HG03175 (cell line): Measurements from ENCODE around the gene AGAP1.

ENCODE experiments used
- ATAC-seq: cut with Tn5 transposase; IDR thresholded peaks from one replicate; pipeline ENCODE4 v1.9.1; 2021; ENCODE audit warnings: mild to moderate bottlenecking, moderate library complexity; ENCODE audit not compliant: unreplicated experiment

The AGAP1 gene

GRCh38 chr2:236171680-236172254, 677.9 kb downstream of the AGAP1 start:
- no peak for ATAC-seq

GRCh38 chr2:236172255-236173035, 678.6 kb downstream of the AGAP1 start:
- ATAC-seq = no peak

- no peak for ATAC-seq
These were observed 679.3 kb downstream of the AGAP1 start for GRCh38 chr2:236173036-236173728.

- no peak for ATAC-seq
These were observed 680.1 kb downstream of the AGAP1 start for GRCh38 chr2:236173729-236174607.

GRCh38 chr2:236175548-236176150, 681.8 kb downstream of the AGAP1 start:
- ATAC-seq = no peak

- no peak for ATAC-seq
These were observed 682.6 kb downstream of the AGAP1 start for GRCh38 chr2:236176417-236176816.

- no peak for ATAC-seq
These were observed 683.1 kb downstream of the AGAP1 start for GRCh38 chr2:236176951-236177350.

- ATAC-seq = no peak
These were observed 683.7 kb downstream of the AGAP1 start for GRCh38 chr2:236177604-236177966.

GRCh38 chr2:236177967-236178889, 684.4 kb downstream of the AGAP1 start:
- ATAC-seq = no peak

- ATAC-seq = no peak
These were observed 685.0 kb downstream of the AGAP1 start for GRCh38 chr2:236178890-236179235.

- ATAC-seq = no peak
These were observed 685.6 kb downstream of the AGAP1 start for GRCh38 chr2:236179236-236180075.

- ATAC-seq = no peak
These were observed 686.4 kb downstream of the AGAP1 start for GRCh38 chr2:236180076-236180816.

- ATAC-seq = no peak
These were observed 687.1 kb downstream of the AGAP1 start for GRCh38 chr2:236180831-236181453.
